HEK293T (cell line): ENCODE data around the gene HJV.

Source experiments
- CTCF ChIA-PET: fragments of 350-600 bp; formaldehyde crosslinking; extraction: SDS; loops from one replicate; lab custom pipeline; 2021; ENCODE audit warnings: antibody characterized with exemption, inconsistent platforms; lab: Yijun Ruan, JAX
- POLR2A ChIA-PET: fragments of 350-600 bp; formaldehyde crosslinking; extraction: SDS; loops from one replicate; lab custom pipeline; 2020; ENCODE audit warnings: antibody characterized with exemption, inconsistent platforms; lab: Yijun Ruan, JAX
- DNase-seq: peaks from one replicate; pipeline ENCODE4 v3.0.0; 2012; ENCODE audit warnings: mixed read lengths; ENCODE audit errors: extremely low spot score
- ARNT ChIP-seq: fragments of 450-650 bp; IDR thresholded peaks from 2 replicates; pipeline ENCODE4 v1.6.1; 2017; ENCODE audit warnings: mild to moderate bottlenecking
- CTBP1 ChIP-seq: fragments of 450-650 bp; IDR thresholded peaks from 2 replicates; pipeline ENCODE4 v1.6.1; 2016; ENCODE audit warnings: borderline replicate concordance
- ELF4 ChIP-seq: fragments of 450-650 bp; IDR thresholded peaks from 2 replicates; pipeline ENCODE4 v1.6.1; 2017; ENCODE audit warnings: antibody characterized with exemption
- FOXA1 ChIP-seq: fragments of 450-650 bp; IDR thresholded peaks from 2 replicates; pipeline ENCODE4 v1.6.1; 2016; ENCODE audit warnings: mild to moderate bottlenecking
- FOXK2 ChIP-seq: fragments of 450-650 bp; IDR thresholded peaks from 2 replicates; pipeline ENCODE4 v1.6.1; 2016; ENCODE audit warnings: mild to moderate bottlenecking
- FOXM1 ChIP-seq: fragments of 450-650 bp; IDR thresholded peaks from 2 replicates; pipeline ENCODE4 v1.6.1; 2017; ENCODE audit warnings: mild to moderate bottlenecking, borderline replicate concordance
- HDGF ChIP-seq: fragments of 450-650 bp; IDR thresholded peaks from 2 replicates; pipeline ENCODE4 v1.6.1; 2017; ENCODE audit warnings: antibody characterized with exemption, borderline replicate concordance
- L3MBTL2 ChIP-seq: fragments of 450-650 bp; conservative IDR thresholded peaks from 2 replicates; pipeline ENCODE4 v1.6.1; 2016; ENCODE audit warnings: mild to moderate bottlenecking
- LEF1 ChIP-seq: fragments of 450-650 bp; IDR thresholded peaks from 2 replicates; pipeline ENCODE4 v1.6.1; 2017; ENCODE audit warnings: mild to moderate bottlenecking, borderline replicate concordance
- NFRKB ChIP-seq: fragments of 450-650 bp; IDR thresholded peaks from 2 replicates; pipeline ENCODE4 v1.6.1; 2016; ENCODE audit warnings: mild to moderate bottlenecking, moderate library complexity
- SP1 ChIP-seq: fragments of 450-650 bp; IDR thresholded peaks from 2 replicates; pipeline ENCODE4 v1.6.1; 2017
- SUZ12 ChIP-seq: fragments of 450-650 bp; IDR thresholded peaks from 2 replicates; pipeline ENCODE4 v1.6.1; 2016; ENCODE audit warnings: mild to moderate bottlenecking
- TARDBP ChIP-seq: fragments of 450-650 bp; IDR thresholded peaks from 2 replicates; pipeline ENCODE4 v1.6.1; 2016
- ZNF384 ChIP-seq: fragments of 450-650 bp; IDR thresholded peaks from 2 replicates; pipeline ENCODE4 v1.6.1; 2016
- TF ChIP-seq, protein P1 (sequence below): fragments of 450-650 bp; IDR thresholded peaks from 2 replicates; pipeline ENCODE4 v1.6.1; 2016

Gene HJV

GRCh38 chr1:145999321-146000024 is 22.1 kb downstream of the HJV start:
- DNase-seq, result no peak
- no peak for TF ChIP-seq HDGF
- no peak for TF ChIP-seq ELF4
- TF ChIP-seq ARNT, result no peak
- TF ChIP-seq, protein P1, sequence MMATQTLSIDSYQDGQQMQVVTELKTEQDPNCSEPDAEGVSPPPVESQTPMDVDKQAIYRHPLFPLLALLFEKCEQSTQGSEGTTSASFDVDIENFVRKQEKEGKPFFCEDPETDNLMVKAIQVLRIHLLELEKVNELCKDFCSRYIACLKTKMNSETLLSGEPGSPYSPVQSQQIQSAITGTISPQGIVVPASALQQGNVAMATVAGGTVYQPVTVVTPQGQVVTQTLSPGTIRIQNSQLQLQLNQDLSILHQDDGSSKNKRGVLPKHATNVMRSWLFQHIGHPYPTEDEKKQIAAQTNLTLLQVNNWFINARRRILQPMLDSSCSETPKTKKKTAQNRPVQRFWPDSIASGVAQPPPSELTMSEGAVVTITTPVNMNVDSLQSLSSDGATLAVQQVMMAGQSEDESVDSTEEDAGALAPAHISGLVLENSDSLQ, result no peak
- no peak for TF ChIP-seq FOXA1
- TF ChIP-seq LEF1, result no peak
- no peak for TF ChIP-seq TARDBP
- no peak for TF ChIP-seq L3MBTL2
- no peak for TF ChIP-seq NFRKB
- no peak for TF ChIP-seq CTBP1
- TF ChIP-seq SP1, result no peak
- no peak for TF ChIP-seq FOXK2
- TF ChIP-seq FOXM1, result no peak
- TF ChIP-seq ZNF384, result no peak
- no peak for TF ChIP-seq SUZ12
- POLR2A ChIA-PET, result interaction anchor here (0.6 to 0.7 kb wide), 2 partner anchors 20 to 35 kb away, joined by 3 to 4 read pairs; partner anchors contain the start of genes ANKRD34A and POLR3GL
- CTCF ChIA-PET, result interaction anchor here (2.5 kb wide), 1 partner anchor 22 kb away, joined by 9 read pairs; no protein-coding TSS in a partner anchor

DNA sequence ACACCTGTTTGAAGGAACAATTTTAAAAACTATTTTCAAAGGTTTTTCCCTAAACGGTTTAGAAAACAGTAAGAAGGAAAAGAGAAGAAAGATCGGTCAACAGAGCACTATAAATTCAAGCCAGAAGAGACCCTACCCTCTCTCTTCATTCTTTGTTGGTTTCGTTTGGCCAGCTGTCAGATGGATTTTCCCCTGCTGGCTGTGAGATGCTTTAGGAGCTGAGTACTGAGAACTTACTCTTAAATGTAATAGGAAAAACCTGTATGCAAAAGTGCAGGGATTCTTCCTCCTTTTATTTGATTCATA is 23.9 kb downstream of the HJV start:
- POLR2A ChIA-PET, result interaction anchor here (0.6 to 4.2 kb wide), 9 partner anchors 8 to 138 kb away, joined by 3 to 54 read pairs (median 3); partner anchors contain the start of gene PIAS3
- DNase-seq, result no peak
- no peak for TF ChIP-seq SP1
- TF ChIP-seq, protein P1, result no peak
- no peak for TF ChIP-seq FOXA1
- TF ChIP-seq FOXK2, result no peak
- no peak for TF ChIP-seq ARNT
- no peak for TF ChIP-seq LEF1
- no peak for TF ChIP-seq TARDBP
- no peak for TF ChIP-seq ZNF384
- CTCF ChIA-PET, result interaction anchor here (0.9 to 2.6 kb wide), 3 partner anchors 10 to 152 kb away, joined by 3 to 10 read pairs (median 9); partner anchors contain the start of gene NUDT17

DNA sequence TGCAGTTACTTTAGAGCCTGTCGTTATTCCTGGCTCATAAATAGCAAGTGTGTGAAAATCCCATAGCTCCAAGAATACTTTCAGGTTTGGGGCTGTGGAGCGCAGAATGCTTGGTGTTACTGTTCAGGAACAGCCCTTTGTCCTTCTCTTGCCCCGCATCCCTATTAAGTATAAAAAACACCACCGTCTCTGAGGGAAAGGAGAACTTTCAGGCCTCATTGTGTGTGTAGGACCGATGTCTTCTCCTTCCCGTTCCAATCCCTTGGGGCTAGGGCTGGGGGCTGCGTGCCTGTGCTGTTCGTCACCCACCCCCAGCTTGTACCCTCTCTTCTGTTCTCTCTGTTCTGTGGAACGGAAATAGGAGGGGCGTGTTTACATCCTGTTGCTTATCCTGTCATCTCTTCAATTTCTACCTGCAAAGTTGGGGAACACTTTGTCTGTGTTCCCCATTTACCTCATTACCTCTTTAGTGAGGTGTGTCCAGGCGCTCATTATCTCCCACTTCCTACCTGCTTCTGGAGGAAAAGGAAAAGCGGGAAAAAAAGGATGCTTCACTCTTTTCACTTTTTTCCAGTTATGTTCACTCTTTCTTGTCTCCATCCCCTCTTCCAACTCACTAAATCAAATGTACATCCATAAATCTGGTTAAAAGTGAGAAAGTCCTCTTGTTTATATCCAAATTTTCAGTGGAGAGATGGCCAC is 24.4 kb downstream of the HJV start:
- TF ChIP-seq SUZ12, result no peak
- DNase-seq, result no peak
- ChIA-PET POLR2A (interaction anchor here (0.6 to 4.2 kb wide), 9 partner anchors 8 to 138 kb away, joined by 3 to 54 read pairs (median 4); partner anchors contain the start of genes ANKRD34A, PIAS3 and POLR3GL), CTCF (interaction anchor here (0.6 to 2.6 kb wide), 3 partner anchors 10 to 151 kb away, joined by 4 to 10 read pairs (median 9); no protein-coding TSS in a partner anchor)

DNA sequence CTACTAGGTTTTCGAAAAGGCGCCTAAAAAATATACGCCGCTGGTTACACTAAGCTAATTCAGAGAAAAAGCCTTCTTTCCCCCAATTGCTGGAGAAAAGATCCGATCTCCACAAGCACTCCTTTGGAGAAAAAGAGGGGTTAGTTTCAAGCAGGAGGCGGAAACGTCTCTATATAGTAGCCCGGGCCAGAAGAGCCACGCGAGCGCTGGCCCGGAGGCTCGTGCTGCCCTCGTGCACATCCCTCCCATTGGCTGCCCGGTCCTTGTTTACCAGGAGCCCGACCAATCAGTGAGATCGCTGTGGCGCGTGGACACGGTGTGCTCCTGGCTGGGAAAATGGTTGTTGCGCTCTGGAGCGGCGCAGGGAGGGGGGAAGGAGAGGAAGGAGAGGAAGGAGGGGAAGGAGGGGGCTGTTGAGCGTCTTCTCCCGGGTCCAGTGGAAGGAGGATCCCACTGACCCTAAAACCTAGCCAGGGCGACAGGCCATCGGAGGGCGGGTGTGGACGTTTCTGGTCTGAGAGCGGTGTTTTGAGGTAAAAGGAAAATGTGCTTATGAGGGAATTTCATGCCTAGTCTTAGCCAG is 25.0 kb downstream of the HJV start, which contains the start of gene TXNIP:
Gene TXNIP (minus strand): TSS at position 147 of the 583 bp plus-strand sequence. CDS start 313 bp downstream, outside the sequence.
- DNase-seq, result peak; percentile 99
- CTCF ChIA-PET, result interaction anchor here (0.6 to 2.6 kb wide), 2 partner anchors 11 to 150 kb away, joined by 4 to 10 read pairs; no protein-coding TSS in a partner anchor
- TF ChIP-seq ELF4, result peak; percentile 41; the same call in 1 of the 2 replicates
- TF ChIP-seq, protein P1, result no peak
- no peak for TF ChIP-seq TARDBP
- peak; percentile 87 for TF ChIP-seq L3MBTL2
- peak; percentile 91; the same call in 1 of the 2 replicates for TF ChIP-seq FOXM1
- peak; percentile 99 for TF ChIP-seq FOXK2
- POLR2A ChIA-PET, result interaction anchor here (0.7 to 4.2 kb wide), 8 partner anchors 9 to 137 kb away, joined by 3 to 54 read pairs (median 6); partner anchors contain the start of genes ANKRD34A, PIAS3 and POLR3GL

DNA sequence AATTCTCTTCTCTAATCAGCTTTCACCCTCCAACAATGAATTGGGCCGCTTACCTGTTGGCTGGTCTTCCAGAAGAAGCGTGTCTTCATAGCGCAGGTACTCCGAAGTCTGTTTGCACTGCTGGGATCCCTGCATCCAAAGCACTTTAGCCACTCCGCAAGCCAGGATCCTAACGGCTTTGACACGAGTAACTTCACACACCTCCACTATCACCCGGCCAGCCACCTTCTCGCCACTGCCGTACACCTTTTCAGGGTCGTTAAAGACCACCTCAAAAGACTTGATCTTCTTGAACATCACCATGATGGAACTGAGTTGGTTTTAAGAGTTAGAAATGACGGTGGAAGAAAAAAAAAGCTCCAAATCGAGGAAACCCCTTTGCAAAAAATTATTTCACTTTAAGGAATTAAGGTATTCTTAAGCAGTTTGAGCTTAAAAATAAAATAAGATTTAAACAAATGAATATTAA is 25.5 kb downstream of the HJV start:
- TF ChIP-seq FOXA1, result no peak
- ChIA-PET POLR2A (interaction anchor here (0.7 to 4.2 kb wide), 8 partner anchors 9 to 137 kb away, joined by 3 to 54 read pairs (median 6); partner anchors contain the start of genes ANKRD34A, PIAS3 and POLR3GL), CTCF (interaction anchor here (2.6 kb wide), 1 partner anchor 11 kb away, joined by 10 read pairs; no protein-coding TSS in a partner anchor)
- peak; percentile 47 for DNase-seq
